WTC11 (cell line): ENCODE results near the gene NEURL1B. TPM values are rescaled to one million over a fixed set of nuclear protein-coding genes. Genes with fewer than 3 reads are reported as not detected.

Experiments used
- ATAC-seq: fragments of 200-7000 bp; cut with Tn5 transposase; 2 replicates; pipeline ENCODE4 v1.10.0; 2021; ENCODE audit warnings: mild to moderate bottlenecking, moderate library complexity
- CTCF ChIA-PET: fragments of 300-600 bp; sonication (Branson Sonifier 250); formaldehyde crosslinking; loops from one replicate; lab custom pipeline; 2021; ENCODE audit warnings: antibody characterized with exemption; lab: Charles Lee
- POLR2A ChIA-PET: fragments of 350-600 bp; sonication (Branson Sonifier 250); formaldehyde crosslinking; loops from one replicate; lab custom pipeline; 2021; ENCODE audit warnings: antibody characterized with exemption; lab: Charles Lee
- DNase-seq: peaks from one replicate; pipeline ENCODE4 v3.0.0; 2021; ENCODE audit warnings: low spot score
- H3K27ac Mint-ChIP-seq: 2 replicates; pipeline ENCODE4 v1.8.0; 2021; ENCODE audit warnings: mixed read lengths
- H3K27me3 Mint-ChIP-seq: 2 replicates; pipeline ENCODE4 v1.8.0; 2021; ENCODE audit warnings: low read depth, mild to moderate bottlenecking, moderate library complexity, mixed read lengths
- H3K36me3 Mint-ChIP-seq: 2 replicates; pipeline ENCODE4 v1.8.0; 2021; ENCODE audit warnings: mixed read lengths
- H3K4me1 Mint-ChIP-seq: 2 replicates; pipeline ENCODE4 v1.8.0; 2022; ENCODE audit warnings: mixed read lengths
- H3K4me3 Mint-ChIP-seq: 2 replicates; pipeline ENCODE4 v1.8.0; 2021; ENCODE audit warnings: mild to moderate bottlenecking, moderate library complexity, mixed read lengths
- H3K9me3 Mint-ChIP-seq: 2 replicates; pipeline ENCODE4 v1.8.0; 2021; ENCODE audit warnings: mixed read lengths
- CBFB ChIP-seq: sonication (generic); formaldehyde crosslinking; IDR thresholded peaks from 2 replicates; pipeline ENCODE4 v1.8.1; 2022; ENCODE audit warnings: mild to moderate bottlenecking, low read depth, missing genetic modification reagents
- ETV6 ChIP-seq: sonication (generic); formaldehyde crosslinking; IDR thresholded peaks from 2 replicates; pipeline ENCODE4 v1.8.1; 2022; ENCODE audit warnings: mild to moderate bottlenecking, missing genetic modification reagents
- IRF2 ChIP-seq: sonication (generic); formaldehyde crosslinking; IDR thresholded peaks from 2 replicates; pipeline ENCODE4 v1.8.0; 2022; ENCODE audit warnings: low read depth, missing genetic modification reagents, borderline replicate concordance
- JAZF1 ChIP-seq: fragments of 250-450 bp; sonication (Bioruptor Pico); IDR thresholded peaks from 2 replicates; pipeline ENCODE4 v1.9.0; 2021; ENCODE audit warnings: moderate library complexity, mild to moderate bottlenecking, inconsistent platforms
- JUN ChIP-seq: sonication (generic); formaldehyde crosslinking; IDR thresholded peaks from 2 replicates; pipeline ENCODE4 v1.8.0; 2023; ENCODE audit warnings: mild to moderate bottlenecking, missing genetic modification reagents
- KAT7 ChIP-seq: sonication (generic); formaldehyde crosslinking; IDR thresholded peaks from 2 replicates; pipeline ENCODE4 v1.8.1; 2023; ENCODE audit warnings: missing genetic modification reagents, mild to moderate bottlenecking, borderline replicate concordance
- MAX ChIP-seq: sonication (generic); formaldehyde crosslinking; IDR thresholded peaks from 2 replicates; pipeline ENCODE4 v1.8.0; 2022; ENCODE audit warnings: mild to moderate bottlenecking, missing genetic modification reagents
- NFATC4 ChIP-seq: fragments of 250-450 bp; sonication (Bioruptor Pico); IDR thresholded peaks from 2 replicates; pipeline ENCODE4 v1.9.0; 2021; ENCODE audit warnings: mild to moderate bottlenecking
- NFE2L1 ChIP-seq: sonication (generic); formaldehyde crosslinking; IDR thresholded peaks from 2 replicates; pipeline ENCODE4 v1.8.1; 2023; ENCODE audit warnings: missing genetic modification reagents
- NFYB ChIP-seq: sonication (generic); formaldehyde crosslinking; conservative IDR thresholded peaks from 2 replicates; pipeline ENCODE4 v1.8.0; 2022; ENCODE audit warnings: low read depth, missing genetic modification reagents
- OVOL2 ChIP-seq: fragments of 250-450 bp; sonication (Bioruptor Pico); IDR thresholded peaks from 2 replicates; pipeline ENCODE4 v1.9.0; 2021; ENCODE audit warnings: mild to moderate bottlenecking, borderline replicate concordance
- PREB ChIP-seq: sonication (generic); formaldehyde crosslinking; IDR thresholded peaks from 2 replicates; pipeline ENCODE4 v1.8.1; 2022; ENCODE audit warnings: mild to moderate bottlenecking, missing genetic modification reagents, moderate library complexity, borderline replicate concordance
- RORB ChIP-seq: fragments of 250-450 bp; sonication (Bioruptor Pico); IDR thresholded peaks from 2 replicates; pipeline ENCODE4 v1.9.0; 2021; ENCODE audit warnings: mild to moderate bottlenecking
- USF2 ChIP-seq: sonication (generic); formaldehyde crosslinking; IDR thresholded peaks from 2 replicates; pipeline ENCODE4 v1.8.1; 2023; ENCODE audit warnings: mild to moderate bottlenecking, missing genetic modification reagents, moderate library complexity
- ZNF416 ChIP-seq: fragments of 250-450 bp; sonication (Bioruptor Pico); IDR thresholded peaks from 2 replicates; pipeline ENCODE4 v1.9.0; 2021; ENCODE audit warnings: mild to moderate bottlenecking, inconsistent platforms
- total RNA-seq: library from RNA; stranded (reverse); gene quantifications from 3 replicates; pipeline ENCODE4 v1.2.3, GENCODE V29; 2021
- TF ChIP-seq, protein P1 (sequence below): sonication (generic); formaldehyde crosslinking; IDR thresholded peaks from 2 replicates; pipeline ENCODE4 v1.8.0; 2022; ENCODE audit warnings: mild to moderate bottlenecking, missing genetic modification reagents
- TF ChIP-seq, protein P2 (sequence below): sonication (generic); formaldehyde crosslinking; IDR thresholded peaks from 2 replicates; pipeline ENCODE4 v1.8.0; 2022; ENCODE audit warnings: mild to moderate bottlenecking, missing genetic modification reagents

Gene NEURL1B
- total RNA-seq, 1 experiment from 2014 or later = 9.8 TPM

GRCh38 chr5:172690258-172691075 is 49.4 kb downstream of the NEURL1B start:
- ChIA-PET CTCF (no interaction called here), POLR2A (no interaction called here)
- no peak overlapping the region for H3K4me3 Mint-ChIP-seq
- no peak overlapping the region for H3K27ac Mint-ChIP-seq
- ATAC-seq (no peak), DNase-seq (no peak)
- H3K4me1 Mint-ChIP-seq = peaks cover 14% of the 10 kb centered on the region
- TF ChIP-seq NFATC4 (CRISPR knock-in tag) (no peak), IRF2 (CRISPR knock-in tag) (no peak), MAX (CRISPR knock-in tag) (no peak), KAT7 (CRISPR knock-in tag) (no peak), NFYB (CRISPR knock-in tag) (no peak)
- H3K36me3 Mint-ChIP-seq = no peaks in the 10 kb centered on the region
- no peaks in the 10 kb centered on the region for H3K9me3 Mint-ChIP-seq
- H3K27me3 Mint-ChIP-seq = no peaks in the 10 kb centered on the region

- ChIA-PET CTCF (interaction anchor here (0.7 to 1.2 kb wide), 4 partner anchors 25 to 452 kb away, joined by 3 to 6 read pairs (median 4); partner anchors contain the start of gene BNIP1), POLR2A (interaction anchor here (0.5 kb wide), 1 partner anchor 18 kb away, joined by 3 read pairs; no protein-coding TSS in a partner anchor)
- no peaks in the 10 kb centered on the region for H3K9me3 Mint-ChIP-seq
- ATAC-seq = peak; percentile 64
- no peaks in the 10 kb centered on the region for H3K36me3 Mint-ChIP-seq
- H3K4me3 Mint-ChIP-seq = no peak overlapping the region
- H3K4me1 Mint-ChIP-seq = peaks cover 14% of the 10 kb centered on the region
- TF ChIP-seq ETV6 (CRISPR knock-in tag) = no peak
- TF ChIP-seq PREB (CRISPR knock-in tag) = no peak
- TF ChIP-seq RORB (CRISPR knock-in tag) = no peak
- no peak for TF ChIP-seq NFE2L1 (CRISPR knock-in tag)
- no peak for TF ChIP-seq KAT7 (CRISPR knock-in tag)
- TF ChIP-seq CBFB = no peak
- peak; percentile 83 for TF ChIP-seq USF2 (CRISPR knock-in tag)
- TF ChIP-seq, protein P1, sequence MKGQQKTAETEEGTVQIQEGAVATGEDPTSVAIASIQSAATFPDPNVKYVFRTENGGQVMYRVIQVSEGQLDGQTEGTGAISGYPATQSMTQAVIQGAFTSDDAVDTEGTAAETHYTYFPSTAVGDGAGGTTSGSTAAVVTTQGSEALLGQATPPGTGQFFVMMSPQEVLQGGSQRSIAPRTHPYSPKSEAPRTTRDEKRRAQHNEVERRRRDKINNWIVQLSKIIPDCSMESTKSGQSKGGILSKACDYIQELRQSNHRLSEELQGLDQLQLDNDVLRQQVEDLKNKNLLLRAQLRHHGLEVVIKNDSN (CRISPR knock-in tag) = 0 out of 2 replicates have a peak, but pooled peaks have one; percentile 38
- TF ChIP-seq ZNF416 = no peak
- TF ChIP-seq NFYB (CRISPR knock-in tag) = peak; percentile 45
- DNase-seq = no peak
- no peak overlapping the region for H3K27ac Mint-ChIP-seq
- peaks cover 1% of the 10 kb centered on the region for H3K27me3 Mint-ChIP-seq
Observed at GRCh38 chr5:172691886-172692285, 50.8 kb downstream of the NEURL1B start.

GRCh38 chr5:172692451-172692850 is 51.4 kb downstream of the NEURL1B start:
- ATAC-seq = no peak
- no peak for DNase-seq

More at GRCh38 chr5:172692451-172692850, 51.4 kb downstream of the NEURL1B start:
- POLR2A ChIA-PET = interaction anchor here (0.5 kb wide), 1 partner anchor 19 kb away, joined by 3 read pairs; no protein-coding TSS in a partner anchor
- H3K9me3 Mint-ChIP-seq = no peaks in the 10 kb centered on the region
- H3K36me3 Mint-ChIP-seq = no peaks in the 10 kb centered on the region
- TF ChIP-seq OVOL2 (CRISPR knock-in tag) (no peak), NFYB (CRISPR knock-in tag) (no peak), JAZF1 (CRISPR knock-in tag) (no peak), JUN (CRISPR knock-in tag) (no peak)
- TF ChIP-seq, protein P1 (CRISPR knock-in tag) = 0 out of 2 replicates have a peak, but pooled peaks have one; percentile 1
- TF ChIP-seq, protein P2, sequence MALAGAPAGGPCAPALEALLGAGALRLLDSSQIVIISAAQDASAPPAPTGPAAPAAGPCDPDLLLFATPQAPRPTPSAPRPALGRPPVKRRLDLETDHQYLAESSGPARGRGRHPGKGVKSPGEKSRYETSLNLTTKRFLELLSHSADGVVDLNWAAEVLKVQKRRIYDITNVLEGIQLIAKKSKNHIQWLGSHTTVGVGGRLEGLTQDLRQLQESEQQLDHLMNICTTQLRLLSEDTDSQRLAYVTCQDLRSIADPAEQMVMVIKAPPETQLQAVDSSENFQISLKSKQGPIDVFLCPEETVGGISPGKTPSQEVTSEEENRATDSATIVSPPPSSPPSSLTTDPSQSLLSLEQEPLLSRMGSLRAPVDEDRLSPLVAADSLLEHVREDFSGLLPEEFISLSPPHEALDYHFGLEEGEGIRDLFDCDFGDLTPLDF (CRISPR knock-in tag) = no peak
- peaks cover 7% of the 10 kb centered on the region for H3K27me3 Mint-ChIP-seq
- CTCF ChIA-PET = interaction anchor here (0.7 to 9.6 kb wide), 4 partner anchors 26 to 452 kb away, joined by 3 to 100 read pairs (median 5); partner anchors contain the start of gene BNIP1
- H3K4me3 Mint-ChIP-seq = no peak overlapping the region
- H3K4me1 Mint-ChIP-seq = peaks cover 19% of the 10 kb centered on the region
- H3K27ac Mint-ChIP-seq = no peak overlapping the region
